OCI-LY1 (cell line): ENCODE data around the gene CYP26A1.

Experiments used
- EZH2 ChIP-seq: fragments of 200-600 bp; sonication (generic), shearing (Covaris generic); IDR thresholded peaks from 2 replicates; pipeline ENCODE4 v1.8.0; 2017; ENCODE audit warnings: borderline replicate concordance, mixed run types, mild to moderate bottlenecking, antibody characterized with exemption, low read length, moderate library complexity, mixed read lengths
- TF ChIP-seq, protein P1 (sequence below): fragments of 200-600 bp; sonication (generic), shearing (Covaris generic); IDR thresholded peaks from 2 replicates; pipeline ENCODE4 v1.5.1; 2017; ENCODE audit warnings: mild to moderate bottlenecking, antibody characterized with exemption, low read length, moderate library complexity, mixed read lengths

DNA sequence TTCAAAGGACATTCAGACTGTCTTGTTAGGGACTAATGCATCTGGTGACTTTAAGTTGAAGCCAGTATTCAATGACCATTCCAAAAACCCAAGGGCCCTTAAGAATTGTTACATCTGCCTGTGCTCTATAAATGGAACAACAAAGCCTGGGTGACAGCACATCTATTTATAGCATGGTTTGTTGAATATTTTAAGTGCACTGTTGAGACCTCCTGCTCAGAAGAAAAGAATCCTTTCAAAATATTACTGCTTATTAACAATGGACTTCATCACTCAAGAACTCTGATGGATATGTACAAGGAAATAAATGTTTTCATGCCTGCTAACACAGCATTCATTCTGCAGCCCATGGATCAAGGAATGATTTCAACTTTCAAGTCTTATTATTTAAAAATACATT is 46.2 kb upstream of the CYP26A1 start:
- TF ChIP-seq, protein P1, sequence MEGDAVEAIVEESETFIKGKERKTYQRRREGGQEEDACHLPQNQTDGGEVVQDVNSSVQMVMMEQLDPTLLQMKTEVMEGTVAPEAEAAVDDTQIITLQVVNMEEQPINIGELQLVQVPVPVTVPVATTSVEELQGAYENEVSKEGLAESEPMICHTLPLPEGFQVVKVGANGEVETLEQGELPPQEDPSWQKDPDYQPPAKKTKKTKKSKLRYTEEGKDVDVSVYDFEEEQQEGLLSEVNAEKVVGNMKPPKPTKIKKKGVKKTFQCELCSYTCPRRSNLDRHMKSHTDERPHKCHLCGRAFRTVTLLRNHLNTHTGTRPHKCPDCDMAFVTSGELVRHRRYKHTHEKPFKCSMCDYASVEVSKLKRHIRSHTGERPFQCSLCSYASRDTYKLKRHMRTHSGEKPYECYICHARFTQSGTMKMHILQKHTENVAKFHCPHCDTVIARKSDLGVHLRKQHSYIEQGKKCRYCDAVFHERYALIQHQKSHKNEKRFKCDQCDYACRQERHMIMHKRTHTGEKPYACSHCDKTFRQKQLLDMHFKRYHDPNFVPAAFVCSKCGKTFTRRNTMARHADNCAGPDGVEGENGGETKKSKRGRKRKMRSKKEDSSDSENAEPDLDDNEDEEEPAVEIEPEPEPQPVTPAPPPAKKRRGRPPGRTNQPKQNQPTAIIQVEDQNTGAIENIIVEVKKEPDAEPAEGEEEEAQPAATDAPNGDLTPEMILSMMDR: no peak
- TF ChIP-seq EZH2: no peak
